Caco-2 (cell line): ENCODE results near the gene SAMD8. TPM values are rescaled to one million over a fixed set of nuclear protein-coding genes. Genes with fewer than 3 reads are reported as not detected.
"Not testable (repeated sequence)": the region's sequence is repeated elsewhere in the genome, so short reads cannot be mapped to it uniquely, and the experiment has no call there.

ENCODE experiments used
- BruUV-seq: library from RNA; stranded (reverse); fragments of 400-500 nt; replicated peaks from 2 replicates; lab custom pipeline; 2021; lab: Mats Ljungman, UMichigan
- CTCF ChIA-PET: fragments of 300-600 bp; sonication (Branson Sonifier 250); formaldehyde crosslinking; loops from one replicate; lab custom pipeline; 2022; ENCODE audit warnings: antibody characterized with exemption; lab: Charles Lee
- POLR2A ChIA-PET: fragments of 300-600 bp; sonication (Branson Sonifier 250); formaldehyde crosslinking; loops from one replicate; lab custom pipeline; 2022; ENCODE audit warnings: antibody characterized with exemption; lab: Charles Lee
- DNase-seq, 2 experiments: peaks; one replicate each; pipeline versions ENCODE4 v3.0.0 to v3.0.0-alpha.2; 2020 to 2022
- H3K27me3 ChIP-seq: replicated peaks from 2 replicates; pipeline ENCODE4 v1.6.0; 2011; ENCODE audit warnings: low read length; ENCODE audit not compliant: control insufficient read depth, insufficient read depth
- H3K36me3 ChIP-seq: 2 replicates; pipeline ENCODE4 v1.5.1; 2011; ENCODE audit warnings: low read length; ENCODE audit not compliant: control insufficient read depth, insufficient read depth
- H3K4me1 ChIP-seq: fragments of 250-450 bp; sonication (Bioruptor Pico); 2 replicates; pipeline ENCODE4 v1.5.1; 2020; ENCODE audit warnings: mild to moderate bottlenecking
- H3K4me3 ChIP-seq: 2 replicates; pipeline ENCODE4 v1.5.1; 2011; ENCODE audit warnings: low read depth, mild to moderate bottlenecking, control low read depth, low read length
- H3K9me3 ChIP-seq: fragments of 250-450 bp; sonication (Bioruptor Pico); 2 replicates; pipeline ENCODE4 v1.5.1; 2020; ENCODE audit warnings: mild to moderate bottlenecking, moderate library complexity
- H3K27ac Mint-ChIP-seq: one replicate; pipeline ENCODE4 v1.8.0; 2022; ENCODE audit warnings: mixed read lengths; ENCODE audit not compliant: unreplicated experiment
- H3K27me3 Mint-ChIP-seq: one replicate; pipeline ENCODE4 v1.8.0; 2022; ENCODE audit warnings: mixed read lengths; ENCODE audit not compliant: insufficient read depth, unreplicated experiment
- H3K36me3 Mint-ChIP-seq: one replicate; pipeline ENCODE4 v1.8.0; 2022; ENCODE audit warnings: mild to moderate bottlenecking, mixed read lengths; ENCODE audit not compliant: insufficient read depth, unreplicated experiment
- H3K4me1 Mint-ChIP-seq: one replicate; pipeline ENCODE4 v1.8.0; 2022; ENCODE audit warnings: low read depth, mixed read lengths; ENCODE audit not compliant: unreplicated experiment
- H3K4me3 Mint-ChIP-seq: one replicate; pipeline ENCODE4 v1.8.0; 2022; ENCODE audit warnings: mild to moderate bottlenecking, moderate library complexity, mixed read lengths; ENCODE audit not compliant: unreplicated experiment
- H3K9me3 Mint-ChIP-seq: one replicate; pipeline ENCODE4 v1.8.0; 2022; ENCODE audit warnings: mixed read lengths; ENCODE audit not compliant: unreplicated experiment
- CTCF ChIP-seq, 2 experiments: fragments of 200-600 bp in 1 of 2; IDR thresholded peaks; 1 replicate in 1 of 2; 2 replicates in 1 of 2; pipeline versions ENCODE4 v1.5.1 to v1.8.0; 2011 to 2022; ENCODE audit warnings: antibody characterized with exemption in 1 of 2, control low read depth in 1 of 2, inconsistent platforms in 1 of 2, low read depth in 1 of 2, low read length in 1 of 2, mild to moderate bottlenecking in 1 of 2, moderate library complexity in 1 of 2; ENCODE audit not compliant: insufficient read depth in 1 of 2, severe bottlenecking in 1 of 2, unreplicated experiment in 1 of 2
- intact Hi-C: fragments of 100-400 bp; cut with micrococcal nuclease; formaldehyde crosslinking; loops from one replicate; pipeline ENCODE4 v1.10.0; 2022; ENCODE audit not compliant: unreplicated experiment
- total RNA-seq: library from RNA; stranded (reverse); gene quantifications from 2 replicates; pipeline ENCODE4 v1.2.3, GENCODE V29; 2022

The SAMD8 gene
- total RNA-seq, 1 experiment from 2014 or later, result 25.2 TPM

GRCh38 chr10:75203724-75204123 lies 92.3 kb downstream of the SAMD8 start:
- H3K27me3 Mint-ChIP-seq, result no peaks in the 10 kb centered on the region
- ChIA-PET CTCF (interaction anchor here (0.7 kb wide), 1 partner anchor 40 kb away, joined by 8 read pairs; no protein-coding TSS in a partner anchor), POLR2A (no interaction called here)
- Histone ChIP-seq H3K4me3 (no peak overlapping the region), H3K27me3 (no peaks in the 10 kb centered on the region), H3K9me3 (no peaks in the 10 kb centered on the region), H3K4me1 (peaks cover 16% of the 10 kb centered on the region), H3K36me3 (no peaks in the 10 kb centered on the region)
- intact Hi-C loops, result no loop called here
- H3K4me3 Mint-ChIP-seq, result no peak overlapping the region
- TSS peak; percentile 41 for BruUV-seq
- no peaks in the 10 kb centered on the region for H3K9me3 Mint-ChIP-seq
- H3K36me3 Mint-ChIP-seq, result no peaks in the 10 kb centered on the region
- peak in 1 of 2 experiments; percentile 24 for DNase-seq
- TF ChIP-seq CTCF (IDR thresholded peaks at IDR 0.05; ENCODE audit: insufficient read depth in 1 of 2, low read depth in 1 of 2, low read length in 1 of 2, severe bottlenecking in 1 of 2, unreplicated experiment in 1 of 2), result no peak
- peaks cover 15% of the 10 kb centered on the region for H3K4me1 Mint-ChIP-seq
- no peak overlapping the region for H3K27ac Mint-ChIP-seq

GRCh38 chr10:75205908-75206307 lies 94.5 kb downstream of the SAMD8 start:
- intact Hi-C loops, result no loop called here
- no peaks in the 10 kb centered on the region for H3K9me3 Mint-ChIP-seq

GRCh38 chr10:75206638-75207037 lies 95.2 kb downstream of the SAMD8 start:
- not testable (repeated sequence) for BruUV-seq
- peaks cover 20% of the 10 kb centered on the region for H3K36me3 Mint-ChIP-seq

More at GRCh38 chr10:75205908-75206307, 94.5 kb downstream of the SAMD8 start:
- H3K27ac Mint-ChIP-seq, result no peak overlapping the region
- CTCF ChIA-PET, result interaction anchor here (1.5 kb wide), 1 partner anchor 28 kb away, joined by 3 read pairs; no protein-coding TSS in a partner anchor
- no peak overlapping the region for H3K4me3 Mint-ChIP-seq
- no peaks in the 10 kb centered on the region for H3K27me3 Mint-ChIP-seq
- H3K27me3 ChIP-seq, result no peaks in the 10 kb centered on the region
- H3K4me1 Mint-ChIP-seq, result peaks cover 20% of the 10 kb centered on the region
- TF ChIP-seq CTCF (IDR thresholded peaks at IDR 0.05; ENCODE audit: insufficient read depth in 1 of 2, low read depth in 1 of 2, low read length in 1 of 2, severe bottlenecking in 1 of 2, unreplicated experiment in 1 of 2), result no peak
- BruUV-seq, result no TSS peak
- no peak overlapping the region for H3K4me3 ChIP-seq
- POLR2A ChIA-PET, result no interaction called here
- H3K36me3 ChIP-seq, result no peaks in the 10 kb centered on the region
- H3K4me1 ChIP-seq, result peaks cover 21% of the 10 kb centered on the region
- H3K36me3 Mint-ChIP-seq, result peaks cover 13% of the 10 kb centered on the region
- H3K9me3 ChIP-seq, result no peaks in the 10 kb centered on the region
- DNase-seq, result no peak

More at GRCh38 chr10:75206638-75207037, 95.2 kb downstream of the SAMD8 start:
- H3K27me3 ChIP-seq, H3K9me3 ChIP-seq, H3K27me3 Mint-ChIP-seq, H3K4me3 Mint-ChIP-seq, DNase-seq, H3K36me3 ChIP-seq, H3K9me3 Mint-ChIP-seq, POLR2A ChIA-PET, H3K4me3 ChIP-seq, intact Hi-C loops, H3K27ac Mint-ChIP-seq: not testable (repeated sequence)
- CTCF ChIA-PET, result interaction anchor here (1.6 kb wide), 1 partner anchor 29 kb away, joined by 5 read pairs; the partner anchor contains the start of gene COMTD1
- peaks cover 18% of the 10 kb centered on the region for H3K4me1 Mint-ChIP-seq
- peaks cover 18% of the 10 kb centered on the region for H3K4me1 ChIP-seq
